Smooth muscle cell (in vitro differentiated cells): ENCODE measurements around the gene TACC2. TPM values are rescaled to one million over a fixed set of nuclear protein-coding genes. Genes with fewer than 3 reads are reported as not detected.
A peak's percentile ranks its signal among the peaks of the same experiment; 100 is the strongest.

ENCODE experiments used
- DNase-seq: peaks from one replicate; lab custom pipeline; 2025; ENCODE audit not compliant: unreplicated experiment; lab: John Stamatoyannopoulos, UW
- H2AFZ ChIP-seq: fragments of 200-600 bp; sonication (generic); 2 replicates; pipeline ENCODE4 v1.6.0; 2016; ENCODE audit warnings: antibody characterized with exemption, low read depth, mild to moderate bottlenecking
- H3F3A ChIP-seq: fragments of 200-600 bp; sonication (generic); 2 replicates; pipeline ENCODE4 v1.6.0; 2017; ENCODE audit warnings: antibody characterized with exemption, low read depth
- H3K27ac ChIP-seq: fragments of 200-600 bp; sonication (generic); 2 replicates; pipeline ENCODE4 v1.5.1; 2016; ENCODE audit warnings: low read depth, mild to moderate bottlenecking
- H3K27me3 ChIP-seq: fragments of 200-600 bp; sonication (generic); 2 replicates; pipeline ENCODE4 v1.6.1; 2016; ENCODE audit warnings: low read depth, mild to moderate bottlenecking
- H3K36me3 ChIP-seq: fragments of 200-600 bp; sonication (generic); 2 replicates; pipeline ENCODE4 v1.5.1; 2016; ENCODE audit warnings: low read depth
- H3K4me1 ChIP-seq: fragments of 200-600 bp; sonication (generic); 2 replicates; pipeline ENCODE4 v1.5.1; 2016; ENCODE audit warnings: low read depth
- H3K4me2 ChIP-seq: fragments of 200-600 bp; sonication (generic); 2 replicates; pipeline ENCODE4 v1.6.0; 2016; ENCODE audit warnings: mild to moderate bottlenecking
- H3K4me3 ChIP-seq: fragments of 200-600 bp; sonication (generic); 2 replicates; pipeline ENCODE4 v1.5.1; 2016; ENCODE audit warnings: mild to moderate bottlenecking
- H3K79me2 ChIP-seq: fragments of 200-600 bp; sonication (generic); 2 replicates; pipeline ENCODE4 v1.6.0; 2016; ENCODE audit warnings: low read depth, mild to moderate bottlenecking
- H3K9ac ChIP-seq: fragments of 200-600 bp; sonication (generic); 2 replicates; pipeline ENCODE4 v1.6.0; 2016; ENCODE audit warnings: low read depth
- H3K9me3 ChIP-seq: fragments of 200-600 bp; sonication (generic); replicated peaks from 2 replicates; pipeline ENCODE4 v1.5.1; 2016; ENCODE audit warnings: low read depth
- H4K20me1 ChIP-seq: fragments of 200-600 bp; sonication (generic); 2 replicates; pipeline ENCODE4 v1.6.0; 2016; ENCODE audit warnings: low read depth
- CTCF ChIP-seq: fragments of 200-600 bp; sonication (generic); IDR thresholded peaks from 2 replicates; pipeline ENCODE4 v1.5.1; 2017; ENCODE audit warnings: borderline replicate concordance, mild to moderate bottlenecking, antibody characterized with exemption; ENCODE audit not compliant: insufficient read depth, poor library complexity, severe bottlenecking
- WGBS: methylation state at CpG from one replicate; pipeline ENCODE4 v1.1.7; 2016; ENCODE audit warnings: low lambda C conversion rate; 5-methylcytosine and 5-hydroxymethylcytosine counted together
- polyA plus RNA-seq: library from polyadenylated mRNA; unstranded; fragments of >200 nt; fragmentation: Nextera tagmentation; extraction: Ambion mirVana; gene quantifications from 2 replicates; pipeline ENCODE4 v1.2.1, GENCODE V29; 2016
- total RNA-seq: library from RNA; depleted of rRNA; stranded (reverse); fragments of >200 nt; gene quantifications from 2 replicates; pipeline ENCODE4 v1.2.3, GENCODE V29; 2014

The TACC2 gene
- total and polyA plus RNA-seq, 2 experiments from 2014 or later: 2.8 to 7.6 TPM

GRCh38 chr10:122128357-122128756, 139.4 kb downstream of the TACC2 start:
- DNase-seq: no peak
- no peaks in the 10 kb centered on the region for H3K79me2 ChIP-seq
- no peak for TF ChIP-seq CTCF

GRCh38 chr10:122130474-122131110, 141.6 kb downstream of the TACC2 start:
- WGBS: 92% methylated on average over 8 of the region's 8 CpGs
- H3K4me2 ChIP-seq: no peak overlapping the region

More at GRCh38 chr10:122128357-122128756, 139.4 kb downstream of the TACC2 start:
- H3K27me3 ChIP-seq: no peaks in the 10 kb centered on the region
- 33% methylated on average over 5 of the region's 5 CpGs for WGBS
- peak overlapping the region; percentile 3 for H3K4me3 ChIP-seq
- H3F3A ChIP-seq: peaks cover 14% of the 10 kb centered on the region
- H3K4me2 ChIP-seq: peak overlapping the region; percentile 78
- H4K20me1 ChIP-seq: peaks cover 12% of the 10 kb centered on the region
- H3K36me3 ChIP-seq: no peaks in the 10 kb centered on the region
- no peak overlapping the region for H2AFZ ChIP-seq
- H3K27ac ChIP-seq: peak overlapping the region; percentile 84
- peak overlapping the region; percentile 73 for H3K9ac ChIP-seq
- no peaks in the 10 kb centered on the region for H3K9me3 ChIP-seq
- H3K4me1 ChIP-seq: peaks cover 21% of the 10 kb centered on the region

GRCh38 chr10:122132331-122132755, 143.4 kb downstream of the TACC2 start:
- Histone ChIP-seq H3K4me2 (no peak overlapping the region), H3K79me2 (no peaks in the 10 kb centered on the region), H4K20me1 (peaks cover 12% of the 10 kb centered on the region), H3K36me3 (no peaks in the 10 kb centered on the region), H3K27me3 (no peaks in the 10 kb centered on the region), H3F3A (peaks cover 6% of the 10 kb centered on the region), H2AFZ (no peak overlapping the region), H3K4me1 (peaks cover 12% of the 10 kb centered on the region), H3K27ac (no peak overlapping the region), H3K9me3 (no peaks in the 10 kb centered on the region), H3K9ac (no peak overlapping the region), H3K4me3 (no peak overlapping the region)
- no peak for TF ChIP-seq CTCF
- DNase-seq: no peak
- 77% methylated on average over 15 of the region's 15 CpGs for WGBS

More at GRCh38 chr10:122130474-122131110, 141.6 kb downstream of the TACC2 start:
- Histone ChIP-seq H3K9me3 (no peaks in the 10 kb centered on the region), H3K4me3 (no peak overlapping the region), H3K27ac (no peak overlapping the region), H3K79me2 (no peaks in the 10 kb centered on the region), H3K4me1 (peaks cover 21% of the 10 kb centered on the region), H3K36me3 (no peaks in the 10 kb centered on the region), H2AFZ (no peak overlapping the region), H3F3A (peaks cover 14% of the 10 kb centered on the region), H4K20me1 (peaks cover 12% of the 10 kb centered on the region), H3K9ac (no peak overlapping the region), H3K27me3 (no peaks in the 10 kb centered on the region)
- no peak for TF ChIP-seq CTCF
- no peak for DNase-seq
